Islet precursor cell (in vitro differentiated cells): ENCODE results near the gene AVPR2.
A peak's percentile ranks its signal among the peaks of the same experiment; 100 is the strongest.

Experiments
- DNase-seq: peaks from one replicate; pipeline ENCODE4 v3.0.0-alpha.2; 2018

AVPR2 gene

DNA sequence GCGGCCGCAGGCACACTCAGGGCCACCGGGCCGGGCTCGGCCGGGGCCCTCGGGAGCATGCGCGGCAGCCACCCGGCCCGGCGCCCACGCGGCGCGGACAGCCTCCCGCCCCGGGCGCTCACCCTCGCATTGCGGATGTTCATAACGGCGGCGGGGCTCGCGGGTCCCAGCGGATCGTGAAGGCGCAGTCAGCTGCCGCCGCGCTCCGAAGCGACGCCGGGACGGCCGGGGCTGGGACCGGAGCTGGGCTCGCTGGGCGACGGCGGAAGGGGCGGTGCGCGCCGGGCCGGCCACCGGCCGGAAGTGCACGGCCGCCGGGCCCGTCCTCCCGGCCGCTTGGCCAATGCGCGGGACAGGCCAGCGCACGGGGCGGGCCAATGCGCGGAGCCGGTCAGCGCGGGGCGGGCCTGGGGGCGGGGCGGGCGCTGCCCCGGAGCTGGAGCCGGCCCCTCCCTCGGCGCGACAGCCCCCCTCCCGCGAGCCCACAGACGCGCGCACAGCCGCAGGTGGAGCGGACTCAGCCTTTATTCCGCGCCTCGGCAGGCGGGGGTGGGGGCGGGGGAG lies 30.4 kb downstream of the AVPR2 start, which contains the start of gene NAA10:
Gene NAA10 (minus strand): TSS at position 276 of the 564 bp plus-strand sequence. CDS start 133 bp downstream, at position 143.
- DNase-seq: peak; percentile 83

DNA sequence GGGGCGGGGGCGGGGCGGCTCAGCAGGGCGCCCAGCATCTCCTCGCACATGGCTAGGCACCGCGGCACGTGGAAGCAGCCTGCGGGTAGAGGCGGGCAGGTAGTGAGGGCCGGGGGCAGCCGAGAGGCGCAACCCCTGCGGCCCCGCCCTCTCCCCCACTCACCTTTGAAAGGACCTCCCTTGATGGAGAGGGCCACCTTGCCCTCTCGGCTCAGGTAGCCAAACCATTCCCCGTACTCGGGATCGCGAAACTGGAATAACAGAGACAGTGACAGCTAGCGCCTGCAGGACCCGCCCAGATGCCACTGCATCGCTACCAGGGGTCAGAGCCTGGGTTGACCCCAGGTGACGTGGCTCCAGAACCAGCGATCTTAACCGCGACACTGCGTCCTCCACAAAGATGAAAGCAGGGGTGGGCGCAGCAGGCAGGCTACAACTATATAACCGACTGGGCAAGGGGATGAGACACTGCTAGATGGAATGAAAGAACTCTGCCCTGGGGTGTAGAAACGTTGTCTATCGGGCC lies 30.9 kb downstream of the AVPR2 start:
- DNase-seq: peak; percentile 66

DNA sequence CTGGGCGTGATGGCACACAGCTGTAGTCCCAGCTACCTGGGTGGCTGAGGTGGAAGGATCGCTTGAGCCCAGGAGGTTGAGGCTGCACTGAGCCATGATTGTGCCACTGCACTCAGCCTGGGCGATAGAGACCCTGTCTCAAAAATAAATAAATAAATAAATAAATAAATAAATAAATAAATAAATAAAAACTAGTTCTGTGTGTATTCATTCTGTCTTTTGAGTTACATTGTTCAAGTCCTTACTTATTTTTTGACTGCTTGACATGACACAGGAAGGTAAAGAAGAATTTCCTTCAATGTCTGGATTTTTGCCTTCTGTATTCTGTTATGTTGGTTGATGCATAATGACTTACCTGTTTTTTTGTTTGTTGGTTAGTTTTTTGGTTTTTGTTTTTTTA lies 32.6 kb downstream of the AVPR2 start:
- DNase-seq: no peak

DNA sequence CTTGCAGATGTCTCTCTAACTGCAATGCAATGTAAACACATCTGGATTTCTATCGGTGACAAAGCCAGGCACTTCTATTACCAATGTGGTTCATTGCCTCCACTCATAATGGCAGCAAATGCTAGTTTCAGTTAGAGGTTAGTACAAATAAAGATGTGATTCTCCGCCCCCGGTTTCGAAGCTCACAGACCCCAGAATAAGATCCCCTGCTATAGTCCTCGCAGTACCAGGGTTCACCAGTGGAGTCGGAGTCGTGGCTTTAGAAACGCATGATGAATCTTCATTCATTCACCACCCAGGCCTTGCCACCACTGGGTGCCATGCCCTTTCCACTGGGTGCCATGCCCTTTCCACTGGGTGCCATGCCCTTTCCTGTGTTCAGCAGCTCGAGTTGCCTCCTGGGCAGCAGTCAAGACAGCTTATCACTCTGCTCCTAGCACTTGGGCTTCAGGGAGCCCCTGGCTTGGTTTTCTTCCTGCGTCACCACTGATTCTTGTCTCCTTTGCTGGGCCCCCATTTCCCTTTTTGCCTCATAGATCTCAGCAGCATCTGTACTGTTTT lies 33.8 kb downstream of the AVPR2 start:
- no peak for DNase-seq

DNA sequence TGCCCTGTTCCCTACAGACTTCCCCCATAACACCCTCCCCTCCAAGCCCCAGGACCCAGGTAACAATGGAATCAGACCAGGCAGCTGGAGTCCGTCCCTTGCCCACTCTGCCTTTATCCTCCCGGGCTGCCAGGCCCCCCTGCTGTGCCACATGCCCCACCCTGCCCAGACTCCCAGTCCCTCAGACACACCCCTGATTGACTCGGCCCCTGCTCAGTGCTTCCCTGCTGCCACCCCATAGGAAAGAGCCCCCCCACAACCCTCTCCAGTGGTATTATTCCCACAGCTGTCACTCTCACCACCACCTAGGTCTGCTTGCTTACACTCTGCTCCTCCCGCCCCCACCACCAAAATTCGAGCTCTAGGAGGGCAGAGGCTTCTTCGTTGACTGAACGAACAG lies 35.1 kb downstream of the AVPR2 start:
- no peak for DNase-seq

DNA sequence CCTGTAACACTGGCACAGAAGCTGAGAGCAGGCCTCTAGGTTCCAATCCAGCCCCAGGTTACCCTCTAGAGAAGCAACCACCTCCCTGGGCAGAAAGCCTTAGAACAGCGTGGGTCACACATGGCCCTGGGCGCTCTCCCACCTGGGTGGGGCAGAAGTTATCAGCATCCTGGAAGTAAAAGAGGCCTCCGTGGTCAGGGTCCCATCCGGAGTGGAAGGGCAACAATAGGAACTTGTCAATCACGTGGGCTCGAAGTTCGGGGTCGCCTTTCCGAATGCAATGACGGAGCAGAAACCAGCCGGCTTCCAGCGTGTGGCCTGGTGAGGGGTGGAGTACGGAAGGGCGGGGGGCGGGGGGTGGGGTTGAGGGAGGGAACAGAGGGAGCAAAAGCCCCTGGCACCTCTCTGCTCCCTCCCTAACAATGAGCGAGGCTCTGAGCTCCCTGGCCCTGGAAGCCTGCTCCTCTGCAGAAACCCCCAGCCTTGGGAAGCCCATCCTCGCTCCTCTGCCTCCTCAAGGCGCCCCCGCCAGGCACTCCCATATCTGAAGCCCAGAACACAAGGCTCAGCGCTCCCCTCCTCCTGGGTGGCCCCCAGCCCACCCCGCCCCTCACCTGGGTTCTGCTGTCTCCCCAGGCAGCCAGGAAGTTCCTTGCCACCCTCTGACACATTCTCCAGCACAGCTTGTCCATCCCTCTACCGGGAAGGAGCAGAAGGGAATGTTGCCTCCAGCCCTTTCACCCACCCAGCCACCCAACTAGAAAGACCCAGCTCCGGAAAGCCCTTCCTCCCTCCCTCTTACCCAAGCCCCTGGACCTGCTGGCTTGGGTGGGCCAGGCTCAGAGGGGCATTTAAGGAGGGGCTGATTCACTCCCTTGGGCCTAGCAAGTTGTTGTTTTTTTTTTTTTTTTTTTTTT lies 37.1 kb downstream of the AVPR2 start:
- no peak for DNase-seq

DNA sequence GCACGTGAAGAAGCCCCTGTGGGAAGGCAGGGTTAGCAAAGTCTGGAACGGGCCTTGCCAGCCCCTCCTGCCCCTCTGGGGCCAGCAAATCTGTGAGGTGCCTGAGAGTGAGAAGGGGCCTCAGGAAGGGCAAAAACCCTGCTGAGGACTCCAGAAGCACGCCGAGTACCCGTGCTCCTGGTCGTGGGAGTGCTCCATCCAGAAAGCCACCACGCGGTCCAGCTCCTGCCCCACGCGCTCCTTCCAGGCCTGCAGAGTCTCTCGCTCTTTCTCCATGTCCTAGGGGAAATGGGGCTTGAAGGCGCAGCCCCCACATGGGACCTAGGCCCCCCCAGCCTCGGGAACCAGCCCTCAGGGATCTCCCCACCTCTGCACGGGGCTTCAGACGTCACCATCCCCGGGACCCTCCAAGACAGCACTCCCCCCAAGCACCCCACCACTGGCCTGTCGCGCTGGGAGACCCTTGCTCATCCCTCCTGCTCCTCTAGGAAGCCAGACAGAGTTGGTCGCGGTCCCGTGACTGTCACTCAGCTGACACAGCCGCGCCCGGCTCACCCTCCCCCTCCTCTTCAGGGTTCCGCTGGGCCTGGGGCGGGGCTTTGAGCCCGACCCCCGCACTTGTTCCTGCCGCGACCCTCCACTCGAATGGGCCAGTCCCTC lies 39.8 kb downstream of the AVPR2 start, which contains the start of gene RENBP:
Gene RENBP (minus strand): TSS at position 504 of the 660 bp plus-strand sequence. CDS start 33 bp downstream, at position 471.
- DNase-seq: peak; percentile 68

DNA sequence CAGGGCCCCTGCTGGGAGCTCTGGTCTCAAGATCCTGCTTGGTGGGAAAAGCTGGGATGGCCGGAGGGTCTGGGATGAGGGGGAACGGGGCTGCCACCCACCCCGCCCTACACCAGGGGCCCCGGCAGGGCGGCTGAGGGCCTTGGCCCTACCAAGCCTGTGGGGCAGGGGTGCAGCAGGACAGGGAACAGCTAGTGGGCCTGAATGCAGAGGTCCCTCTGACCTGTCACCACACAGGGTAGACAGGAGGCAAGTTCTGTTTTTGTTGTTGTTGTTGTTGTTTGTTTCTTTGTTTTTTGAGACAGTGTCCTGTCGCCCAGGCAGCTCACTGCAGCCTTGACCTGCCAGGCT lies 40.3 kb downstream of the AVPR2 start:
- no peak for DNase-seq

DNA sequence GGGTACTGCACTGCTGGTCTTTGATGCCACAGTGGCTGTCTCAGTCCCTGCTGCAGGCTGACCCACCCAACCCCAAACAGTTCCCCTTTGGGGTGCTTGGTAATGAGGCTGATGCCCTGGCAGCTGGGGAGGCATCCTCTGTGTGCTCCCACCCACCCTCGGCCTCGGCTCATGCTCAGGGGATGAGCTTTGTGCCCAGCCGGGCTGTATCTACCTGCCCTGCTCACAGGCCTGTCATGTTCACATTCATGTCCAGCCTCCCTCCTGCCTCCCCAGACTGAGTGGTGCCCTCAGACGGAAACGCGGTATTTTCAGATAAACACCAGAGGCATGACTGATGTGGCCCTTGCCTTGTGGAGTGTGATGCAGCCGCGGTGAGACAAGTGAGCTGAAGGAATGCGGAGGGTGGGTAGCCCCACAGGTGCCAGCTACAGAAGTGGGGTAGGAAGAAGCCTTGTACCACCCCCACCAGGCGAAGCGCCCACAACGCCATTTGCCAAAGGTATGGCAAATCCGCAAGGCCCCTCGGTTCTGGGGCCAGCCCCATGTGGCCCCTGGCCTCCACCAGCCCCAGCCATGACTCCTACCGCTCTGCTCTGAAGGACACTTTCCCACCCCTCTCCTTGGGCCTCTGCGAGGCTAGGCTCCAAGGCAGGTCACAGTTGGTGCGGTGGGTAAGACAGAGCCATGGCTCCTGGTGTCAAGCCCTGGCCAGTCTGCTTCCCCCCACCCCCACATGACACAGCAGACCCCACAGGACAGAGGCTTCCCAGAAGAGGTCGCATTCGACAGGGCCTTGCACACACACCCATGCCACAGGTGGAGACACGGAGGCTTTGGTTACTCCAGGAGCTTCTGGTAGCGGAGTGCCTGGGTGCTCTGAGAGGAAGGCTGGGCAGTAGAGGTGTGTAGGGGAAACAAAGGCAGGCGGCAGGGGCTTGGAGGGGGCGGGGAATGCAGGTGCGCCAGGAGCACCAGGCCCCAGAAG lies 41.8 kb downstream of the AVPR2 start:
- no peak for DNase-seq

DNA sequence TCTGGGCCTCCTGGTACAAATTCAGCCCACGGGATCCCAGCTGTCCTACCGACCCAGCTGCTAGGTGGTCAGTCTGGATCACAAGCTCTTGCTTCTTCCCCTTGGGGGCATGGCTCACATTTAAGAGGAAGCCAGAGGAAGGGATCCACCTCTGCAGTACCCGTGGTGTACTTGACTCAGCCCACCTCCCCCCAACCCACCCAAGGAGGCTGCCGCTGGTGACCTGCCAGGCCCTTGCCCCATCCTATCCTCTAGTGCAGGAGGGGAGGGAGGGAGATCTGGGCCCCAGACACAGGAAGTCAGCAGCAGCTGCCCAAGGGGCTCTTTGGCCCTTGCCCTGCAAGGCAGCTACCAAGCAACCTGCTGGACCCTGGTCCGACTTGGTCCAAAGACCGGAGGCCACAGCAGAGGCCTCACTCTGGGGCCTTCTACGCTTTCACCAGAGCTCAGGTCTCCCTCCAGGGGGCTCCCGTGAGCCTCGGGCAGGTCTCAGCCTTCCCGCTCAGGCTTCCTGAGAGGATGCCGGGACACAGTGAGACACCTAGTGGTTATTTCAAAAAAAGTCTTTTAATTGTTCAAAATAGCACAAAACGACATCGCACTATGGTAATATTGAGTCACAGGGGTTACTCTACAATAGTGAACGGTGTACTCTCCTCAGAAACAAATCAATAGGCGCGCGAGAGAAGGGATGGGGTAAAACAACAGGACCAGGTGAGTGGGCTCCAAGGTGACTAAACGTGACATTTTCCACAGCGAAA lies 42.7 kb downstream of the AVPR2 start:
- DNase-seq: peak; percentile 82

DNA sequence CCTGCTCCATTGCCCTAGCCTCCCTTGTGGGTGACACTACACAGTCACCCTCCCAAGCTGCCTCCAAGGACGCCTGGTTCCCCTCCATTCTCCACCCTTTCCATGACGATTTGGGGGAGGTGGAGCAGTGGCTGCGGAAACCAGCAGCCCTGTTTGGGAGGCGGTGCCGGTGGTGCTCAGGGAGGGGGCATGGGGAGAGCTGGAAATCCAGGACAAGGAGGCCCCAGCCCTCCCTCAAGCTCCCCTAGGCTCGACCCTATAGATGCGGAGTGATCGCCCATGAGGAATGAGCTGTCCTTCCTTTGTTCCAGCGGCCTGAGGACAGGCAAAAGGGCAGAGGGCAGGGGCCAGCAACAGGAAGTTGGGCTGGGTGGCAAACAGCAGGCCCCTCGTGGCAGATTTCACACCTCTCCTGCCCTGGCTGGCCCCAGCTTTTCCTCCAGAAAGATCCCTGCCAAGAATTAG lies 43.6 kb downstream of the AVPR2 start:
- no peak for DNase-seq

DNA sequence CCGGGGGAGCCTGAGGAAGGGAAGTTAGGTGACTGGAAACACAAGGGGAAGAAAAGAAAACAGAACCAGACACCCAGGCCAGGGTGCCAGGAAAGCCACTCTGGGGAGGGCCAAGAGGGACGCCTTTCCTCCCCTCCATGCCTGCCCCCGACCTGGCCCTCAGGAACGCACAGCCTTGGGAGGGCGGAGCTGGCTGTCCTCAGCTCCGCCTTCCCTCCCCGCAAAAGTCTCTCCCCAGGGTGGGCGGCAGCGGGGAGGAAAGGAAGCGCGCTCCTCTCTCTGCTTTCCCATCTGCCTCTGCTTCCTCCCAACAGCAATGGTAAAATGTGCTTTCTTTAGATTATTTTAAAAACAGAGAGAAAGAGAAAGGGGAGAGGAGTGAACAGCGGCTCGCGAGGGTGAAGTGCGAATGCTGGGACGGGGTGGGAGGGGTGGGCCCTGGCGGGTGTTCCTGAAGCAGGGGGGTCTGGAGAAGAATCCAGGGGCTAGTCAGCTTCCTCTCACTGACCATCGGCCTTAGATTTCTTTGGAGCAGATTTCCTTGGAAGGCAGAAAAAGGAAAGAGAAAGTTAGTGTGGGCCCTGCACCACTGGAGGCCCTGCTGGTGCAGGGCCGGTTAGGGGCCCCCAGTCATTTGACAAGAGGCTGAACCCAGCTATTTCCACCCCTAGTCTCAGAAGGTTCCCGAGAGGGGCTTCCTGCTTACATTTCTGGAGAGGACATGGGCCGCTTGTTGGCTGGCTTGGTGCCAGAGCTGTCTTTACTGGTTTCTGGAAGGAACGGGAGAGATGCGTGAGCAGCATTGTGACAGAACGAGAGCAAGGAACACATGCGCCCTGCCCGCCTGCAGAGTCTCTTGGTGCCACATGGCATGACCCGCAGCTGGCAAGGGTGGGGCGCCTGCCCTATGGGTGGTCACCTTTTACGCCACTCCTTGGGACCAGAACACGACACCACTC lies 44.7 kb downstream of the AVPR2 start:
- no peak for DNase-seq

DNA sequence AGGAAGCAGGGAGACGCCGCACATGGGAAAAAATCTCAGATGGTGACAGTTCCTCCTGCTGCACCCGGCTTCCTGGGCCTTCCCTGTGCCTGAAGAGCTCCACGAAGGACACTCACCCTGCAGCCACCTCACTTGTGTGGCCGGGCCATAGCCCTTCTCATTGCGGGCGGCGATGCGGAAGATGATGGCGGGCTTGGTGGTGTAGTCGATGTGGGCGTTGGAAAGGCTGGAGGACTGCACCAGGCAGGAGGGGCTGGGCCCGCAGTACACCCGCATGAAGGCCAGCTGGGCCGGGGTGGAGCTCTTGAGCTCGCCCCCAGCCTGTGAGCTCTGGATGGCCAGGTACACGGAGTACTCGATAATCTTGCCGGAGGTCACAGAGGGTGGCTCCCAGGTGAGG lies 45.7 kb downstream of the AVPR2 start:
- DNase-seq: no peak

DNA sequence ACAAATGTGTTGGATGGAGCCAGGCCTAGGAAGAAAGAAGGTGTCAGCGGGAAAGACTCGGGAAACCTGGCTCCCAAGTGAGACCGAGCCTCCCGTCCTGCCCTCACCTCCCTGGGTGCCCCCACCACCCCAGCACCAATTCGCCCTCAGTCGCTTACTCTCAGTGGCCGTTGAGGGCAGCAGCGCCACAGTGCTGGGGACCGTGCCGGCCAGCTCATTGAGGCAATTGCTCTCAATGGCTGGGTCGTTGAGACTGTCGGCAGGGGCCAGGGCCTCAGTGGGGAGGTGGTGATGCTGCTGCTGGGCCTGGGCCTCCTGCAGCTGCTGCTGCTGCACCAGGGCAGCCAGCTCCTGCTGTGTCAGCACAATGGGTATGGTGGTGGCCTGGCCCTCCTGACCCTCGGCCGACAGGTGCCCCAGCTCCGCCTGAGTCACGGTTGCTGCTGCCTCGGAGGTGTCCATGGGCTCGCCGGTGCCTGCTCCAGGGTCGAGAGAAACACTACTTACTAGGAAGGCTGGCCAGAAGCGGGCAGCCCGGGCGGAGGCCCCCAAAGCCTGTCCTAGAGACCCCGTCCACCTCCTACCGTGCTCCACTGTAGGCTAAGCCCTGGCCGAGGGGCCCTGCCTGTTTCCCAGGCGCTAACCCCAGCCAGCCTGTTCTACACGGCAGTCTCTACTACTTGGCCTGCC lies 47.4 kb downstream of the AVPR2 start:
- no peak for DNase-seq

DNA sequence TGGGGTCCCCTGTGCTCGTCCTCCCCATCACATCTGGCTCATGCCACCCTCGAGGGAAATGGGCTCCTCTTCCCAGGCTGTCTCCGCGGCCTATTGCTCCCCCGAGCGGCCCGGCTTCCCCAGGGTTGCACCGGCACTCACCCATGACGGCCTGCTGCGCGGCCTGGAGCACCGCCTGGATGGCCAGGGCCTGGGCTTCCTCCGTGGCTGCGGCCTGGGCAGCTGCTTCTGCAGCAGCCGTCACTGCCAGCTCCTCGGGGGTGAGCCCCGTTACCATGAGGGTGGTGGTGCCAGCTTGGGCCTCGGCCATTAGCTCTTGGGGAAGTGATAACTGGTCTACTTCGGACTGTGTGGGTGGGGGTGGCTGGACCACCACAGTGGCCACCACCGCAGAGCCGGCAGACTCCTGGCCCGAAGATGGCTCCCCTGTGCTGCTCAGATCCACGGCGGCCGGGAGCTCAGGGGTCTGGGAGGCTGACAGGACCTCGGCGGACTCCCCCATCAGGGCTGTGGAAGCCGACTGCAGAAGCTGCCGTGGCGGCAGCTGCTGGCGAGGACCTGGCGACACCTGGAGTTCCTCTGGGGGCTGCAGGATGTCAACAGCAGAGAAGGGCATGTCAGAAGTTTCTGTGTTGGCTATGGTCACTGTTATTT lies 48.0 kb downstream of the AVPR2 start:
- DNase-seq: no peak

DNA sequence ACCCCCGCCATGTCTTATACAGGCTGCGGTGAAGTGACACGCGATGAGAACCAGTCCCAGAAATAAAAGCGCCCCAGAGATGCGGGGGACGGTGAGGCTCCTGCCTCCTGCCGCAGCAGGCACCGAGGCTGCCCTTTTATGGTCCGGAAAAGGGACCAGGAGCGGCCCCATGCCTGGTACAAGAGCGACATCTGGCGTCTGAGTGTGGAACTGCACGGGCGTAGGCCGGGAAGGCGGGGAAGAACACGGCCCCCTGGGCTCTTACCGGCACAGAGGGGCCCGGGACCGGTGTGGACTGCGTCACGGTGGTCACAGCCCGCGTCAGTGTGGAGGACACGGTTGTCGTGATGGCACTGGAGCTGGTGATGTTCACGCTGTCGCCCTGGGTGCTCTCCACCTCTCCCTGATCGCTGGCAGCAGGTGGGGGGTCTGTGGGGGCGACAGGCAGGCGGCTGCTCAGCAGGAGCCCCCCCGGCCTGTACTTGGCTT lies 48.9 kb downstream of the AVPR2 start:
- DNase-seq: peak; percentile 81

DNA sequence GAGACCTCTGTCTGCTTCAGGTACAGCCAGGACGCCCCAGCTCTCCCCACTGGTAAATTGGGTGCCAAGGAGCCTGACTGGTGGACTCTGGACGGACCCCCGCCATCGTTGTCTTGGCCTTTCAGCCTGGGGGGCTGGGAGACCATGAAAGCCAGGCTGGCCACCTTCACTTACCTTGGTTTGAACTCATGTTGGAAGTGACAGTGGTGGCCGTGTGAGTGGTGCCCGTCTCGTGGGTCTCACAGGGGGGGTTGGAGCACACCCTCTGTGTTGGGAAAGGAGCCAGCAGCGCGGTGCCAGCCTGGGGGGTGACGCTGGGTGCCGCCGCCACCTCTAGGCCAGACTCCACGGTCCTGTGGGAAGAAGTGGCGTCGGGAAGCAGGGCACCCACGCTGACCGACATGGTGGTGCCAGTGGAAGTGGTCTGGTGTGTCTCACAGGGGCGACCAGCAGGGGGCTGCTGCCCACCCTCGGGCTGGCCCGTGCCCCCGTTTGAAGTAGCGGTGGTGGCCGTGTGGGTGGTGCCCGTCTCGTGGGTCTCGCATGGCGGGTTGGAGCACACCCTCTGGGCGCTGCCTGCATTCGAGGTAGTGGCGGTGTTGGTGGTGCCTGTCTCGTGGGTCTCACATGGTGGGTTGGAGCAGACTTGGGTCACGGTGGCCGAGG lies 49.6 kb downstream of the AVPR2 start:
- no peak for DNase-seq
